NCI-H2029 (cell line): Measurements from ENCODE around the gene HMBS.

Source experiments
- DNase-seq: peaks from one replicate; lab custom pipeline; 2025; lab: John Stamatoyannopoulos, UW

The HMBS gene

GRCh38 chr11:119067371-119068222 lies 17.1 kb upstream of the HMBS start, which contains the start of gene VPS11:
VPS11 (plus strand) TSS chr11:119067818; CDS start chr11:119067824, 6 bp downstream.
- peak; percentile 91 for DNase-seq

- DNase-seq = no peak
Observed at GRCh38 chr11:119077839-119078238, 6.8 kb upstream of the HMBS start.

- no peak for DNase-seq
Observed at GRCh38 chr11:119078675-119079420, 5.8 kb upstream of the HMBS start.

GRCh38 chr11:119081682-119082260 lies 2.9 kb upstream of the HMBS start:
- no peak for DNase-seq

GRCh38 chr11:119085437-119085847 lies 761 bp downstream of the HMBS start:
- DNase-seq = no peak

GRCh38 chr11:119087123-119087522 lies 2.4 kb downstream of the HMBS start:
- DNase-seq = no peak

- peak; percentile 10 for DNase-seq
Observed at GRCh38 chr11:119087747-119088241, 3.1 kb downstream of the HMBS start.

GRCh38 chr11:119088406-119088805 lies 3.7 kb downstream of the HMBS start:
- no peak for DNase-seq

- no peak for DNase-seq
Observed at GRCh38 chr11:119089319-119089718, 4.6 kb downstream of the HMBS start.

GRCh38 chr11:119091178-119091577 lies 6.5 kb downstream of the HMBS start:
- DNase-seq = no peak

- peak; percentile 8 for DNase-seq
Observed at GRCh38 chr11:119091966-119092879, 7.5 kb downstream of the HMBS start.

GRCh38 chr11:119092880-119093842 lies 8.5 kb downstream of the HMBS start:
- DNase-seq = no peak

GRCh38 chr11:119093942-119094815 lies 9.5 kb downstream of the HMBS start:
- no peak for DNase-seq

- DNase-seq = peak; percentile 66
Observed at GRCh38 chr11:119094816-119095065, 10.1 kb downstream of the HMBS start.

GRCh38 chr11:119095066-119095880 lies 10.6 kb downstream of the HMBS start:
- peak; percentile 99 for DNase-seq

GRCh38 chr11:119099711-119100110 lies 15.0 kb downstream of the HMBS start:
- no peak for DNase-seq

- DNase-seq = no peak
Observed at GRCh38 chr11:119100246-119100970, 15.7 kb downstream of the HMBS start.
